GM21717 (cell line): ENCODE results near the gene MYH13.

Experiments
- ATAC-seq: cut with Tn5 transposase; IDR thresholded peaks from one replicate; pipeline ENCODE4 v1.9.1; 2021; ENCODE audit warnings: mild to moderate bottlenecking, moderate library complexity; ENCODE audit not compliant: unreplicated experiment

The MYH13 gene

GRCh38 chr17:10262451-10262850 is 110.4 kb downstream of the MYH13 start:
- ATAC-seq, result no peak

- ATAC-seq, result no peak
Measured at GRCh38 chr17:10261098-10261497, 111.7 kb downstream of the MYH13 start.

- no peak for ATAC-seq
Measured at GRCh38 chr17:10251212-10251948, 121.4 kb downstream of the MYH13 start.
